HFFc6 (cell line): ENCODE measurements around the gene CBARP. TPM values are rescaled to one million over a fixed set of nuclear protein-coding genes. Genes with fewer than 3 reads are reported as not detected.

Source experiments
- DNase-seq: peaks from one replicate; pipeline ENCODE4 v3.0.0-alpha.2; 2018
- H3K27ac Mint-ChIP-seq: 2 replicates; pipeline ENCODE4 v1.8.0; 2020; ENCODE audit warnings: mild to moderate bottlenecking, mixed read lengths
- H3K27me3 Mint-ChIP-seq: 2 replicates; pipeline ENCODE4 v1.8.0; 2021; ENCODE audit warnings: mild to moderate bottlenecking, moderate library complexity, mixed read lengths; ENCODE audit not compliant: insufficient read depth
- H3K36me3 Mint-ChIP-seq: 2 replicates; pipeline ENCODE4 v1.8.0; 2021; ENCODE audit warnings: low read depth, mixed read lengths
- H3K4me1 Mint-ChIP-seq: 2 replicates; pipeline ENCODE4 v1.8.0; 2020; ENCODE audit warnings: low read depth, mixed read lengths
- H3K4me3 Mint-ChIP-seq: 2 replicates; pipeline ENCODE4 v1.8.0; 2020; ENCODE audit warnings: mild to moderate bottlenecking, moderate library complexity, mixed read lengths
- H3K9me3 Mint-ChIP-seq: 2 replicates; pipeline ENCODE4 v1.8.0; 2020; ENCODE audit warnings: mild to moderate bottlenecking, mixed read lengths
- total RNA-seq, 6 experiments: library from RNA; stranded (reverse); fragmentation: NEBNext Ultra II Directional; extraction: Animal tissue kit (Norgen Biotek cat#: 25700); gene quantifications; 2 replicates in 1 of 6; 3 replicates in 5 of 6; pipeline ENCODE4 v1.2.3, GENCODE V29; 2021
- TF ChIP-seq, protein P1 (sequence below): fragments of 200-600 bp; sonication (generic); IDR thresholded peaks from 2 replicates; pipeline ENCODE4 v1.5.0; 2021; ENCODE audit warnings: antibody characterized with exemption, mild to moderate bottlenecking

Gene CBARP
- total RNA-seq, 6 experiments from 2014 or later: 7.6 to 12.7 (median 8.6) TPM

DNA sequence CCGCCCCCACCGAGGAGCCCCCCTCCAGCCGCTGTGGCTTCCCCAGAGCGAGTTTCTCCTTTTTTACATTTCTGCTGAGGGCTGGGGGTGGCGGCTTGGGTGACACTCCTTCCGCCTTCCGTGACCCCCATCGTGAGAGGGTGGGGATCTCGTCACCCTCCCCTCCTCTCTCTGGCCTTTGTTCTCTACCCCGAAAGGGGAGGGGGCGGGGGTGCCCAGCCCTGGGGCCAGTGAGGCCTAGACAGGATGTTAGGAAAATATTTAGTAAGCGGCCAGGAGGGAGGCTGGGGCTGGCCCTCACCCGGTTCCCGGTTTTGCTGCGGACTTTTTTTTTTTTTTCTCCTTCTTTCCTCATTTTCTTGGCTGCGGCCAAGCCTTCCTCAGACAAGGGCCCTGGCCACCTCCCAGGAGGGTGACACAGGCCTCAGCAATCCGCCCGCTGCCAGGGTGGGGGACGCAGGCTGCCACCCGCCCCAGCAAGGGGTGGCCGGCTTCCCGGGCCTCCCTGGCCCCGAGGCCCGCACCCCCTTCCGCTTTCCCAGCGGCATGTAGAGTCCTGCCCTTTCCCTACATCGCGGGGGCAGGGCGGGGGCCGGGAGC lies 14.5 kb upstream of the CBARP start:
- TF ChIP-seq, protein P1, sequence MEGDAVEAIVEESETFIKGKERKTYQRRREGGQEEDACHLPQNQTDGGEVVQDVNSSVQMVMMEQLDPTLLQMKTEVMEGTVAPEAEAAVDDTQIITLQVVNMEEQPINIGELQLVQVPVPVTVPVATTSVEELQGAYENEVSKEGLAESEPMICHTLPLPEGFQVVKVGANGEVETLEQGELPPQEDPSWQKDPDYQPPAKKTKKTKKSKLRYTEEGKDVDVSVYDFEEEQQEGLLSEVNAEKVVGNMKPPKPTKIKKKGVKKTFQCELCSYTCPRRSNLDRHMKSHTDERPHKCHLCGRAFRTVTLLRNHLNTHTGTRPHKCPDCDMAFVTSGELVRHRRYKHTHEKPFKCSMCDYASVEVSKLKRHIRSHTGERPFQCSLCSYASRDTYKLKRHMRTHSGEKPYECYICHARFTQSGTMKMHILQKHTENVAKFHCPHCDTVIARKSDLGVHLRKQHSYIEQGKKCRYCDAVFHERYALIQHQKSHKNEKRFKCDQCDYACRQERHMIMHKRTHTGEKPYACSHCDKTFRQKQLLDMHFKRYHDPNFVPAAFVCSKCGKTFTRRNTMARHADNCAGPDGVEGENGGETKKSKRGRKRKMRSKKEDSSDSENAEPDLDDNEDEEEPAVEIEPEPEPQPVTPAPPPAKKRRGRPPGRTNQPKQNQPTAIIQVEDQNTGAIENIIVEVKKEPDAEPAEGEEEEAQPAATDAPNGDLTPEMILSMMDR: no peak
- peak; percentile 95 for DNase-seq
- Mint-ChIP-seq H3K4me3 (peak overlapping the region; percentile 93), H3K27me3 (peaks cover 20% of the 10 kb centered on the region), H3K4me1 (peaks cover 14% of the 10 kb centered on the region), H3K27ac (peak overlapping the region; percentile 92), H3K9me3 (no peaks in the 10 kb centered on the region), H3K36me3 (peaks cover 13% of the 10 kb centered on the region)

DNA sequence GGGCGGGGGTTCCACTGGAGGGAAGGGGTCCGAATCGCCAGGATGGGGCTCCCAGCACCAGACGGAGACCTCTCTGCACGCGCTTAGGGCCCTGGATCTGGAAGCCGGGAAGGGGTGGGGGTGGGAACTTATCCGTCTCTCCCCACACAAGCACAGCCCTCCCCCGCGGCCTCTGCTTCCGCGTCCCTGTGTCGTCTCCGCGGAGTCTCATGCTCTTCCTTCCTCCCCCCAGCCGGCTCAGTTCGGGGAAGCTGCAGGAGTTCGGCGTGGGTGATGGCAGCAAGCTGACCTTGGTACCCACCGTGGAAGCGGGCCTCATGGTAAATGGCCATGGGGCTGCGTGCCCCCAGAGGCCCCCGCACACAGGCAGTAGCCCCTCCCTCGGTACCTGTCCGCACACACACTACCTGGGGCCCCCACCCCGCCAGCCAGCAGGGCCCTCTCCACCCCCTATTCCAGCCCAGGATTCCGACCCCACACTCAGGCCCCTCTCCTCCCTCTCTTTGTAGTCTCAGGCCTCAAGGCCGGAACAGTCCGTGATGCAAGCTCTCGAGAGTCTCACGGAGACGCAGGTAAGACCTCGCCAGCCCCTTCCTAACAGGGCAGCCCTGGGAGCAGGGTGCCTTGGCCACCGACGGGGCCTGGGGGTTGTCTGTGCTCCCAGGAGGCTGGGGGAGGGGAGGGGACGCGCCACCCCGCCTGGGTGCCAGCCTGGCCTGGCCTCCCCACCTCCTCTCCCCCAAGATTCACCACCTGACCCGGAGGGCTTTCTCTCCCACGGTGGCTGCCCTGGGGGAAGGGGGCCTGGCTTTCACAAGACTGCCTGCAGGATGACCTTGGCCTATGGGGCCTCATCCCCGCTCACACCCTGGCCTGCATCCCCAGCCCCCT lies 13.8 kb upstream of the CBARP start:
- peaks cover 20% of the 10 kb centered on the region for H3K27me3 Mint-ChIP-seq
- no peaks in the 10 kb centered on the region for H3K9me3 Mint-ChIP-seq
- H3K4me3 Mint-ChIP-seq: peak overlapping the region; percentile 93
- TF ChIP-seq, protein P1: no peak
- H3K27ac Mint-ChIP-seq: peak overlapping the region; percentile 92
- peak; percentile 50 for DNase-seq
- H3K4me1 Mint-ChIP-seq: peaks cover 12% of the 10 kb centered on the region
- peaks cover 12% of the 10 kb centered on the region for H3K36me3 Mint-ChIP-seq

DNA sequence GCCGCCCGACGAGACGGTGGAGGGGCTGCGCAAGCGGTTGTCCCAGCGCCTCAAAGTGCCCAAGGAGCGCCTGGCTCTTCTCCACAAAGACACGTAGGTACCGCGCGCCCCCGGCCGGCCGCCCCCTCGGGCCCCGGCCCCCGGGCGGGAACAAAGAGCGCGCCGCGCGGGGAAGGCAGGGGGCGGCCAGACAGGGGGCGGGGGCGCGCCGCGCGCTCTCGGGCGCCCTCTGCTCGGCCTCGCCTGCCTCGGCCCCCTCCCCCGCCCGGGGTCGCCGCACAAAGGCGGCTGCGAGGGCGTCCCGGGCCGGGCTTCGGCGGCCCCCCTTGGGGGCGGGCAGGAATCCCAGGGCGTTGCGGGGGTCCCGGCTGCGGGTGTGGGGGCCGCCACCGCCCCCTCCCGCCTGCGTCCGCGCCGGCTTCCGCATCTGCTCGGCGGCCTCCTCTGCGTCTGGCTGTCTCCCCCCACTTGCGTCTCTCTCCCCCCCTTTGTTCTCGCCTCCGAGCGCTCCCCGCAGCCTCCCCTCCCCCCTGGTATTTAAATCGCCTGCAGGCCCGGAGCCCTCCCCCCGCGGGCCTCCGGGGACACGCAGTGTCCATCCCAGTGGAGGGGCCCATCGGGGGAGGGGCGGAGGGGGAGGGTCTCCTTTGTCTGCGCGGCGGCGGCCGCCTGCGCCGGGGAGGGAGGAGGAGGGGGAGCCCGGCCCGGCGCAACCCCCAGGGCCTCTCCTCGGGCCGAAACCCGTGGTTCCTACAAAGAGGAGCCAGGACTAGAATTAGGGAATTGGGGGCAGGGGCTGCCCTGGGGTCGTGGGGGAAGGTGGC lies 12.8 kb upstream of the CBARP start:
- Mint-ChIP-seq H3K9me3 (no peaks in the 10 kb centered on the region), H3K27ac (peak overlapping the region; percentile 92), H3K4me1 (peaks cover 12% of the 10 kb centered on the region), H3K27me3 (peaks cover 20% of the 10 kb centered on the region), H3K4me3 (peak overlapping the region; percentile 93), H3K36me3 (peaks cover 12% of the 10 kb centered on the region)
- TF ChIP-seq, protein P1: no peak
- DNase-seq: no peak

DNA sequence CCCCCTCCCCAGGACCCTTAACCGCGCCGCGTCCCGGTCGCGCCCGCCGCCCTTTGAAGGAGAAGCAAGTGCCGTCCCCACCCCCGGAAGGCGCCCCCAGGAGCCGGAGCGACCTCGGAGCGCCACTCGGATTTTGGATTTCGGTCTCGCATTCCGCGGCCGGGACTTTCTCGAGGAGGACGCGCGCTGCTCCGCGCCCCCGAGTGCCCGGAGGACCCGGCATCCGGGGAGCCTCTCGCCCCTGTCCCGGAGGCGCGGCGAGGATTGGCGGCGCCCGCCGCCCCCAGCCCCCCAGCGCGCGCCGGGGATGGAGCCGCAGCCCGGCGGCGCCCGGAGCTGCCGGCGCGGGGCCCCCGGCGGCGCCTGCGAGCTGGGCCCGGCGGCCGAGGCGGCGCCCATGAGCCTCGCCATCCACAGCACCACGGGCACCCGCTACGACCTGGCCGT lies 12.2 kb upstream of the CBARP start:
- H3K36me3 Mint-ChIP-seq: peaks cover 12% of the 10 kb centered on the region

More for the DNA sequence above, 12.2 kb upstream of the CBARP start:
- TF ChIP-seq, protein P1: no peak
- Mint-ChIP-seq H3K27ac (peak overlapping the region; percentile 84), H3K9me3 (no peaks in the 10 kb centered on the region), H3K4me1 (peaks cover 12% of the 10 kb centered on the region), H3K4me3 (peak overlapping the region; percentile 83), H3K27me3 (peaks cover 20% of the 10 kb centered on the region)
- no peak for DNase-seq
